Activated CD4-positive, alpha-beta T cell treated with anti-CD3 and anti-CD28 coated beads, Interleukin-2, amount 10 ng/mL, durations not matched to agents 7 days and 5 days (primary cell): ENCODE data around the gene ZNF335. TPM values are rescaled to one million over a fixed set of nuclear protein-coding genes. Genes with fewer than 3 reads are reported as not detected.
"Not testable (repeated sequence)": the region's sequence is repeated elsewhere in the genome, so short reads cannot be mapped to it uniquely, and the experiment has no call there.

Experiments
- CTCF ChIA-PET: fragments of 350-600 bp; sonication (Branson Sonifier 250); formaldehyde crosslinking; loops from one replicate; lab custom pipeline; 2021; ENCODE audit warnings: antibody characterized with exemption; lab: Charles Lee
- POLR2A ChIA-PET: fragments of 350-600 bp; sonication (Branson Sonifier 250); formaldehyde crosslinking; loops from one replicate; lab custom pipeline; 2021; ENCODE audit warnings: antibody characterized with exemption; lab: Charles Lee
- DNase-seq: peaks from one replicate; pipeline ENCODE4 v3.0.0-alpha.2; 2020
- H3K27ac Mint-ChIP-seq: one replicate; pipeline ENCODE4 v1.8.0; 2021; ENCODE audit warnings: mild to moderate bottlenecking, moderate library complexity, mixed read lengths
- H3K27me3 Mint-ChIP-seq: one replicate; pipeline ENCODE4 v1.8.0; 2021; ENCODE audit warnings: mixed read lengths
- H3K36me3 Mint-ChIP-seq: one replicate; pipeline ENCODE4 v1.8.0; 2021; ENCODE audit warnings: low read depth, mixed read lengths
- H3K4me1 Mint-ChIP-seq: one replicate; pipeline ENCODE4 v1.8.0; 2021; ENCODE audit warnings: mixed read lengths
- H3K4me3 Mint-ChIP-seq: one replicate; pipeline ENCODE4 v1.8.0; 2021; ENCODE audit warnings: mild to moderate bottlenecking, moderate library complexity, mixed read lengths
- H3K9me3 Mint-ChIP-seq: one replicate; pipeline ENCODE4 v1.8.0; 2021; ENCODE audit warnings: mixed read lengths
- total RNA-seq, 2 experiments: library from RNA; stranded (reverse); gene quantifications; one replicate each; pipeline ENCODE4 v1.2.3, GENCODE V29; 2021

ZNF335 gene
- total RNA-seq, 2 experiments from 2014 or later, result 40.4 to 41.2 TPM

GRCh38 chr20:45931680-45932079 is 40.3 kb downstream of the ZNF335 start:
- H3K9me3 Mint-ChIP-seq, POLR2A ChIA-PET, H3K27me3 Mint-ChIP-seq, H3K36me3 Mint-ChIP-seq, H3K4me3 Mint-ChIP-seq, H3K27ac Mint-ChIP-seq, DNase-seq, CTCF ChIA-PET: not testable (repeated sequence)
- H3K4me1 Mint-ChIP-seq, result peaks cover 17% of the 10 kb centered on the region

GRCh38 chr20:45927071-45927878 is 44.7 kb downstream of the ZNF335 start:
- no peak for DNase-seq
- peaks cover 3% of the 10 kb centered on the region for H3K27me3 Mint-ChIP-seq
- ChIA-PET POLR2A (no interaction called here), CTCF (interaction anchor here (0.9 to 2.0 kb wide), 5 partner anchors 10 to 103 kb away, joined by 3 to 6 read pairs (median 4); no protein-coding TSS in a partner anchor)
- H3K4me1 Mint-ChIP-seq, result peaks cover 3% of the 10 kb centered on the region
- no peak overlapping the region for H3K27ac Mint-ChIP-seq
- H3K36me3 Mint-ChIP-seq, result no peaks in the 10 kb centered on the region
- no peak overlapping the region for H3K4me3 Mint-ChIP-seq
- H3K9me3 Mint-ChIP-seq, result no peaks in the 10 kb centered on the region

GRCh38 chr20:45926731-45927070 is 45.3 kb downstream of the ZNF335 start:
- DNase-seq, result no peak
- Mint-ChIP-seq H3K4me1 (no peaks in the 10 kb centered on the region), H3K9me3 (no peaks in the 10 kb centered on the region), H3K27me3 (peaks cover 5% of the 10 kb centered on the region), H3K36me3 (no peaks in the 10 kb centered on the region), H3K27ac (no peak overlapping the region), H3K4me3 (no peak overlapping the region)
- ChIA-PET POLR2A (no interaction called here), CTCF (interaction anchor here (0.6 to 2.0 kb wide), 3 partner anchors 10 to 20 kb away, joined by 3 to 6 read pairs (median 4); no protein-coding TSS in a partner anchor)

- no peaks in the 10 kb centered on the region for H3K9me3 Mint-ChIP-seq
- POLR2A ChIA-PET, result no interaction called here
Observed at GRCh38 chr20:45925821-45926506, 46.0 kb downstream of the ZNF335 start.

GRCh38 chr20:45924391-45925261 is 47.4 kb downstream of the ZNF335 start:
- DNase-seq, result no peak
- no peaks in the 10 kb centered on the region for H3K9me3 Mint-ChIP-seq
- H3K4me1 Mint-ChIP-seq, result no peaks in the 10 kb centered on the region
- no peak overlapping the region for H3K4me3 Mint-ChIP-seq
- H3K36me3 Mint-ChIP-seq, result no peaks in the 10 kb centered on the region
- H3K27ac Mint-ChIP-seq, result no peak overlapping the region
- peaks cover 12% of the 10 kb centered on the region for H3K27me3 Mint-ChIP-seq
- ChIA-PET CTCF (interaction anchor here (0.6 to 1.7 kb wide), 7 partner anchors 9 to 487 kb away, joined by 3 to 5 read pairs (median 3); no protein-coding TSS in a partner anchor), POLR2A (no interaction called here)

More at GRCh38 chr20:45925821-45926506, 46.0 kb downstream of the ZNF335 start:
- Mint-ChIP-seq H3K36me3 (no peaks in the 10 kb centered on the region), H3K4me1 (no peaks in the 10 kb centered on the region), H3K27ac (no peak overlapping the region), H3K27me3 (peaks cover 10% of the 10 kb centered on the region), H3K4me3 (no peak overlapping the region)
- CTCF ChIA-PET, result interaction anchor here (0.6 to 2.0 kb wide), 4 partner anchors 7 to 20 kb away, joined by 3 to 6 read pairs (median 4); no protein-coding TSS in a partner anchor
- DNase-seq, result no peak

GRCh38 chr20:45921337-45922189 is 50.4 kb downstream of the ZNF335 start:
- Mint-ChIP-seq H3K36me3 (no peaks in the 10 kb centered on the region), H3K27ac (no peak overlapping the region), H3K9me3 (no peaks in the 10 kb centered on the region), H3K4me3 (no peak overlapping the region), H3K27me3 (peaks cover 17% of the 10 kb centered on the region), H3K4me1 (no peaks in the 10 kb centered on the region)
- ChIA-PET POLR2A (no interaction called here), CTCF (interaction anchor here (0.6 to 1.4 kb wide), 5 partner anchors 11 to 1480 kb away, joined by 3 to 5 read pairs (median 4); partner anchors contain the start of gene PCIF1)
- DNase-seq, result no peak

- CTCF ChIA-PET, result interaction anchor here (0.6 to 1.4 kb wide), 2 partner anchors 14 to 46 kb away, joined by 3 to 4 read pairs; partner anchors contain the start of gene PCIF1
- H3K36me3 Mint-ChIP-seq, result no peaks in the 10 kb centered on the region
- H3K27me3 Mint-ChIP-seq, result peaks cover 22% of the 10 kb centered on the region
- H3K4me1 Mint-ChIP-seq, result no peaks in the 10 kb centered on the region
- no peaks in the 10 kb centered on the region for H3K9me3 Mint-ChIP-seq
- H3K27ac Mint-ChIP-seq, result no peak overlapping the region
- no peak overlapping the region for H3K4me3 Mint-ChIP-seq
- DNase-seq, result no peak
- POLR2A ChIA-PET, result no interaction called here
Observed at GRCh38 chr20:45920462-45921336, 51.3 kb downstream of the ZNF335 start.

GRCh38 chr20:45919542-45920399 is 52.2 kb downstream of the ZNF335 start:
- H3K27ac Mint-ChIP-seq, result no peak overlapping the region
- ChIA-PET CTCF (interaction anchor here (1.4 kb wide), 2 partner anchors 15 to 49 kb away, joined by 3 to 4 read pairs; partner anchors contain the start of gene PCIF1), POLR2A (no interaction called here)
- H3K36me3 Mint-ChIP-seq, result no peaks in the 10 kb centered on the region
- DNase-seq, result no peak
- no peaks in the 10 kb centered on the region for H3K4me1 Mint-ChIP-seq
- peaks cover 22% of the 10 kb centered on the region for H3K27me3 Mint-ChIP-seq
- H3K9me3 Mint-ChIP-seq, result no peaks in the 10 kb centered on the region
- H3K4me3 Mint-ChIP-seq, result no peak overlapping the region

- POLR2A ChIA-PET, result no interaction called here
- peaks cover 30% of the 10 kb centered on the region for H3K27me3 Mint-ChIP-seq
- CTCF ChIA-PET, result interaction anchor here (1.4 kb wide), 1 partner anchor 49 kb away, joined by 3 read pairs; no protein-coding TSS in a partner anchor
- no peaks in the 10 kb centered on the region for H3K36me3 Mint-ChIP-seq
- no peak overlapping the region for H3K4me3 Mint-ChIP-seq
- no peaks in the 10 kb centered on the region for H3K9me3 Mint-ChIP-seq
- H3K4me1 Mint-ChIP-seq, result peaks cover 4% of the 10 kb centered on the region
- DNase-seq, result no peak
- no peak overlapping the region for H3K27ac Mint-ChIP-seq
Observed at GRCh38 chr20:45918779-45919537, 53.0 kb downstream of the ZNF335 start.
